H9 (cell line): ENCODE results near the gene JPH2. TPM values are rescaled to one million over a fixed set of nuclear protein-coding genes. Genes with fewer than 3 reads are reported as not detected.

ENCODE experiments used
- DNase-seq: peaks from one replicate; pipeline ENCODE4 v3.0.0-alpha.2; 2017
- H2AFZ ChIP-seq: one replicate; pipeline ENCODE4 v1.6.1; 2013; ENCODE audit warnings: mild to moderate bottlenecking, low read length, control low read depth, moderate library complexity
- H2AK5ac ChIP-seq: 2 replicates; pipeline ENCODE4 v1.6.1; 2013; ENCODE audit warnings: low read length, control low read depth, mixed read lengths; ENCODE audit not compliant: insufficient read length
- H2BK120ac ChIP-seq: one replicate; pipeline ENCODE4 v1.6.1; 2013; ENCODE audit warnings: low read depth, mild to moderate bottlenecking, low read length, control low read depth, inconsistent platforms; ENCODE audit not compliant: poor library complexity, severe bottlenecking
- H2BK12ac ChIP-seq: 2 replicates; pipeline ENCODE4 v1.6.1; 2013; ENCODE audit warnings: low read length, control low read depth, mixed read lengths, low read depth; ENCODE audit not compliant: insufficient read length
- H2BK15ac ChIP-seq: 2 replicates; pipeline ENCODE4 v1.6.1; 2013; ENCODE audit warnings: low read depth, low read length, control low read depth
- H2BK20ac ChIP-seq: one replicate; pipeline ENCODE4 v1.6.1; 2013; ENCODE audit warnings: low read depth, mild to moderate bottlenecking, low read length, control low read depth, inconsistent platforms; ENCODE audit not compliant: poor library complexity, severe bottlenecking
- H2BK5ac ChIP-seq: 2 replicates; pipeline ENCODE4 v1.6.1; 2013; ENCODE audit warnings: low read length, control low read depth, mixed read lengths; ENCODE audit not compliant: insufficient read length
- H3K14ac ChIP-seq: 2 replicates; pipeline ENCODE4 v1.6.1; 2013; ENCODE audit warnings: low read length, control low read depth; ENCODE audit not compliant: insufficient read depth
- H3K18ac ChIP-seq: 2 replicates; pipeline ENCODE4 v1.6.1; 2013; ENCODE audit warnings: low read depth, mild to moderate bottlenecking, mixed read lengths, low read length, control low read depth; ENCODE audit not compliant: insufficient read length
- H3K23ac ChIP-seq: 2 replicates; pipeline ENCODE4 v1.6.1; 2013; ENCODE audit warnings: low read length, control low read depth, mixed read lengths, low read depth; ENCODE audit not compliant: insufficient read length
- H3K23me2 ChIP-seq: 2 replicates; pipeline ENCODE4 v1.6.1; 2013; ENCODE audit warnings: low read depth, mild to moderate bottlenecking, mixed read lengths, low read length, control low read depth; ENCODE audit not compliant: insufficient read length, poor library complexity, severe bottlenecking
- H3K27ac ChIP-seq: 2 replicates; pipeline ENCODE4 v1.5.1; 2013; ENCODE audit warnings: low read length, control low read depth, mixed read lengths, low read depth; ENCODE audit not compliant: insufficient read length
- H3K27me3 ChIP-seq: 2 replicates; pipeline ENCODE4 v1.6.1; 2013; ENCODE audit warnings: low read length, control low read depth, inconsistent platforms; ENCODE audit not compliant: insufficient read depth
- H3K4ac ChIP-seq: 2 replicates; pipeline ENCODE4 v1.6.1; 2013; ENCODE audit warnings: low read depth, mild to moderate bottlenecking, control low read depth, inconsistent platforms, low read length, moderate library complexity
- H3K4me1 ChIP-seq: 2 replicates; pipeline ENCODE4 v1.6.1; 2013; ENCODE audit warnings: low read length, control low read depth, inconsistent platforms; ENCODE audit not compliant: insufficient read depth
- H3K4me2 ChIP-seq: 2 replicates; pipeline ENCODE4 v1.6.1; 2013; ENCODE audit warnings: low read length, control low read depth, mixed read lengths; ENCODE audit not compliant: insufficient read length, insufficient read depth
- H3K56ac ChIP-seq: 2 replicates; pipeline ENCODE4 v1.6.1; 2013; ENCODE audit warnings: low read depth, mild to moderate bottlenecking, mixed read lengths, low read length, control low read depth; ENCODE audit not compliant: insufficient read length
- H3K79me1 ChIP-seq: 2 replicates; pipeline ENCODE4 v1.6.1; 2013; ENCODE audit warnings: low read depth, mild to moderate bottlenecking, moderate library complexity, low read length, control low read depth, inconsistent platforms; ENCODE audit not compliant: insufficient read depth, poor library complexity, severe bottlenecking
- H3K79me2 ChIP-seq: 2 replicates; pipeline ENCODE4 v1.6.1; 2013; ENCODE audit warnings: low read length, control low read depth, inconsistent platforms; ENCODE audit not compliant: insufficient read depth
- H3K9ac ChIP-seq: 2 replicates; pipeline ENCODE4 v1.6.1; 2013; ENCODE audit warnings: low read length, control low read depth, mixed read lengths; ENCODE audit not compliant: insufficient read length; ENCODE audit errors: extremely low read depth
- H3K9me3 ChIP-seq: one replicate; pipeline ENCODE4 v1.6.1; 2013; ENCODE audit warnings: low read depth, low read length, inconsistent platforms; ENCODE audit not compliant: control insufficient read depth
- H3T11ph ChIP-seq: one replicate; pipeline ENCODE4 v1.6.1; 2013; ENCODE audit warnings: mild to moderate bottlenecking, low read length, control low read depth, inconsistent platforms
- H4K20me1 ChIP-seq: one replicate; pipeline ENCODE4 v1.6.1; 2013; ENCODE audit not compliant: control insufficient read depth, insufficient read length, insufficient read depth
- H4K5ac ChIP-seq: 2 replicates; pipeline ENCODE4 v1.6.1; 2013; ENCODE audit warnings: low read depth, mild to moderate bottlenecking, mixed read lengths, low read length, control low read depth; ENCODE audit not compliant: insufficient read length
- H4K8ac ChIP-seq: replicated peaks from 2 replicates; pipeline ENCODE4 v1.6.1; 2013; ENCODE audit warnings: low read length, control low read depth, mixed read lengths, low read depth; ENCODE audit not compliant: insufficient read length
- H4K91ac ChIP-seq: 2 replicates; pipeline ENCODE4 v1.6.1; 2013; ENCODE audit warnings: low read depth, mild to moderate bottlenecking, moderate library complexity, mixed read lengths, low read length, control low read depth; ENCODE audit not compliant: insufficient read length
- H3K27ac Mint-ChIP-seq, 3 experiments: 2 replicates in 2 of 3; 3 replicates in 1 of 3; pipeline ENCODE4 v1.8.0; 2020 to 2021; ENCODE audit warnings: mixed read lengths in 3 of 3, mild to moderate bottlenecking in 1 of 3, moderate library complexity in 1 of 3
- H3K27me3 Mint-ChIP-seq: 2 replicates; pipeline ENCODE4 v1.8.0; 2021; ENCODE audit warnings: low read depth, mild to moderate bottlenecking, moderate library complexity, mixed read lengths
- H3K36me3 Mint-ChIP-seq, 3 experiments: 2 replicates in 2 of 3; 3 replicates in 1 of 3; pipeline ENCODE4 v1.8.0; 2020 to 2021; ENCODE audit warnings: low read depth in 3 of 3, mixed read lengths in 3 of 3; ENCODE audit not compliant: insufficient read depth in 1 of 3
- H3K4me1 Mint-ChIP-seq, 2 experiments: 2 replicates each; pipeline ENCODE4 v1.8.0; 2020; ENCODE audit warnings: mixed read lengths in 2 of 2
- H3K4me3 Mint-ChIP-seq, 2 experiments: 2 replicates in 1 of 2; 3 replicates in 1 of 2; pipeline ENCODE4 v1.8.0; 2020 to 2021; ENCODE audit warnings: mild to moderate bottlenecking in 2 of 2, mixed read lengths in 2 of 2, moderate library complexity in 1 of 2
- H3K9me3 Mint-ChIP-seq, 2 experiments: 2 replicates in 1 of 2; 3 replicates in 1 of 2; pipeline ENCODE4 v1.8.0; 2020; ENCODE audit warnings: mild to moderate bottlenecking in 2 of 2, mixed read lengths in 2 of 2, moderate library complexity in 1 of 2
- WGBS: extraction: QIAGEN DNeasy Blood & Tissue Kit; methylation state at CpG from one replicate; pipeline ENCODE4 v1.1.7; 2013; ENCODE audit warnings: missing lambda C conversion rate, low lambda C conversion rate, mixed read lengths; ENCODE audit not compliant: insufficient read length; ENCODE audit errors: extremely low coverage; 5-methylcytosine and 5-hydroxymethylcytosine counted together
- total RNA-seq: library from RNA; stranded (reverse); gene quantifications from 2 replicates; pipeline ENCODE4 v1.2.1, GENCODE V29; 2021
- TF ChIP-seq, protein P1 (sequence below): fragments of 200-600 bp; sonication (generic); conservative IDR thresholded peaks from 3 replicates; pipeline ENCODE4 v1.8.0; 2021; ENCODE audit warnings: antibody characterized with exemption, mild to moderate bottlenecking

JPH2 gene
- total RNA-seq, 1 experiment from 2014 or later, result 0.31 TPM

DNA sequence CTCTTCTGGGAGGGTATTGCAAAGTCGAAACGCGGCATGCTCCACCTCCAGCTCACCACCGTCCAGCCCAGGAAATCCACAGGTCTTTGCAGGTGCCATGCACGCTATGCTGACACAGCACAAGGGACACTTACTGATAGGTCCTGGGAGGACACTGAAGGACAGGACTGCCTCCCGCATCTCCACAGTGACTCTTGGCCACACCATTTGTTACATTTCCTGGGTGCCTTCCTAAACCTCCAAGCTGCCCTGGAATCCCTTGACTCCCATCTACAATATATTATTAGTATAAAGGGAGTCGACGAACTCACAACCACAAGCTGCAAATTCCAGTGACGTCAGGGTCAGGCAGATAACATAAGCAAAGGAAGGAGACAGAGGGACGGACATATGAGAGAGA is 106.9 kb downstream of the JPH2 start:
- H3K4me2 ChIP-seq, result no peak overlapping the region
- no peak overlapping the region for H4K91ac ChIP-seq
- Mint-ChIP-seq H3K27me3 (no peaks in the 10 kb centered on the region), H3K27ac (no peak overlapping the region; a peak in 1 of 7 replicates), H3K9me3 (no peaks in the 10 kb centered on the region), H3K36me3 (no peaks in the 10 kb centered on the region), H3K4me1 (no peaks in the 10 kb centered on the region), H3K4me3 (no peak overlapping the region; a peak in 1 of 5 replicates)
- no peak overlapping the region for H4K5ac ChIP-seq
- H3K18ac ChIP-seq, result no peak overlapping the region
- H3K4ac ChIP-seq, result no peak overlapping the region
- no peaks in the 10 kb centered on the region for H3K23me2 ChIP-seq
- TF ChIP-seq, protein P1, sequence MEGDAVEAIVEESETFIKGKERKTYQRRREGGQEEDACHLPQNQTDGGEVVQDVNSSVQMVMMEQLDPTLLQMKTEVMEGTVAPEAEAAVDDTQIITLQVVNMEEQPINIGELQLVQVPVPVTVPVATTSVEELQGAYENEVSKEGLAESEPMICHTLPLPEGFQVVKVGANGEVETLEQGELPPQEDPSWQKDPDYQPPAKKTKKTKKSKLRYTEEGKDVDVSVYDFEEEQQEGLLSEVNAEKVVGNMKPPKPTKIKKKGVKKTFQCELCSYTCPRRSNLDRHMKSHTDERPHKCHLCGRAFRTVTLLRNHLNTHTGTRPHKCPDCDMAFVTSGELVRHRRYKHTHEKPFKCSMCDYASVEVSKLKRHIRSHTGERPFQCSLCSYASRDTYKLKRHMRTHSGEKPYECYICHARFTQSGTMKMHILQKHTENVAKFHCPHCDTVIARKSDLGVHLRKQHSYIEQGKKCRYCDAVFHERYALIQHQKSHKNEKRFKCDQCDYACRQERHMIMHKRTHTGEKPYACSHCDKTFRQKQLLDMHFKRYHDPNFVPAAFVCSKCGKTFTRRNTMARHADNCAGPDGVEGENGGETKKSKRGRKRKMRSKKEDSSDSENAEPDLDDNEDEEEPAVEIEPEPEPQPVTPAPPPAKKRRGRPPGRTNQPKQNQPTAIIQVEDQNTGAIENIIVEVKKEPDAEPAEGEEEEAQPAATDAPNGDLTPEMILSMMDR, result no peak
- no peak overlapping the region for H4K8ac ChIP-seq
- no peak overlapping the region for H2AFZ ChIP-seq
- no peaks in the 10 kb centered on the region for H3K79me2 ChIP-seq
- H3K9me3 ChIP-seq, result no peaks in the 10 kb centered on the region
- no CpG with 5 or more reads among the region's 10 CpGs for WGBS
- DNase-seq, result no peak
- H3K23ac ChIP-seq, result no peak overlapping the region
- H2BK120ac ChIP-seq, result no peak overlapping the region
- H3K79me1 ChIP-seq, result no peaks in the 10 kb centered on the region
- no peak overlapping the region for H3T11ph ChIP-seq
- no peak overlapping the region for H3K27ac ChIP-seq
- H2BK20ac ChIP-seq, result no peak overlapping the region
- no peak overlapping the region for H3K14ac ChIP-seq
- H2AK5ac ChIP-seq, result no peak overlapping the region
- H2BK15ac ChIP-seq, result no peak overlapping the region
- H2BK12ac ChIP-seq, result no peak overlapping the region
- H2BK5ac ChIP-seq, result no peak overlapping the region
- H3K4me1 ChIP-seq, result no peaks in the 10 kb centered on the region
- H3K9ac ChIP-seq, result no peak overlapping the region
- H3K56ac ChIP-seq, result no peak overlapping the region
- H4K20me1 ChIP-seq, result no peaks in the 10 kb centered on the region
- no peaks in the 10 kb centered on the region for H3K27me3 ChIP-seq
